Pulmonary artery endothelial cell (primary cell): Measurements from ENCODE around the gene ZC3H8. TPM values are rescaled to one million over a fixed set of nuclear protein-coding genes. Genes with fewer than 3 reads are reported as not detected.

ENCODE experiments used
- DNase-seq: peaks from one replicate; pipeline ENCODE4 v3.0.0-alpha.2; 2011; ENCODE audit warnings: low read depth, low spot score
- total RNA-seq: library from RNA; depleted of rRNA; stranded (reverse); fragments of >200 nt; gene quantifications from 2 replicates; pipeline ENCODE4 v1.2.3, GENCODE V29; 2014

Gene ZC3H8
- total RNA-seq, 1 donor from 2014 or later: 4.2 TPM

DNA sequence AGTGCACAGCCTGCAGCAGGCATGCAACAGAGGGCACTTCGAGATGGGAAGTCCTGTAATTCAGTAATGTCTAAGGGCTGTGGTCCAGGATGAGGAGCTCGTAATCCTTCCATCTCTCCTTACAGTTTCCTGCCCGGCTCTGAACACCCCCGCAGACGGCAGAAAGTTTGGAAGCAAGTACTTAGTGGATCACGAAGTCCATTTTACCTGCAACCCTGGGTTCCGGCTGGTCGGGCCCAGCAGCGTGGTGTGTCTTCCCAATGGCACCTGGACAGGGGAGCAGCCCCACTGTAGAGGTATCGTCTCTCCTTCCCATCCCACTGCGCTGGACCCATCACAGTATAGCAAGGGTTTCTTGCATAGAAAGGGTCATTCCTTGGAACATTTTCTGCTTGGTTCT is 90.0 kb downstream of the ZC3H8 start:
- no peak for DNase-seq

DNA sequence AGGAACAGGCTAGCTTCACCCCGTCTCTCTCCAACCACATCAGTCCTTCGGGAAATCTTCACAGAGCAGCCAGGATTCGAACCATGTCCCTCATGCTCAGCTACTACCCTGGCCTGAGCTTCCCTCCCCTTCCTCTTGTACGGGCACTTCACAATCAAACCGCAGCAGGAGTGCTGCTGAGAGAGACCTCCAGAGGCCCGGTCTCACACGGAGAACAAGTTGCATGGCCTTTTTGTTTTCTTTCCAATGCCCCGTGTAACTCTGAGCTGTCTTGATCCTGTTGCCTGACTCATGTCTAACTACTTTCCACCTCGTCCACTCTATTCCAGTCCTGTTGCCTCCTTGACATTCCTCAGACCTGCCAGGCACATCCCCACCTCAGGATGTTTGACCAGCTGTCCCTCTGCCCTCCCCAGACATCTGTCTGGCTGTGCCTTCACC is 91.3 kb downstream of the ZC3H8 start:
- no peak for DNase-seq

DNA sequence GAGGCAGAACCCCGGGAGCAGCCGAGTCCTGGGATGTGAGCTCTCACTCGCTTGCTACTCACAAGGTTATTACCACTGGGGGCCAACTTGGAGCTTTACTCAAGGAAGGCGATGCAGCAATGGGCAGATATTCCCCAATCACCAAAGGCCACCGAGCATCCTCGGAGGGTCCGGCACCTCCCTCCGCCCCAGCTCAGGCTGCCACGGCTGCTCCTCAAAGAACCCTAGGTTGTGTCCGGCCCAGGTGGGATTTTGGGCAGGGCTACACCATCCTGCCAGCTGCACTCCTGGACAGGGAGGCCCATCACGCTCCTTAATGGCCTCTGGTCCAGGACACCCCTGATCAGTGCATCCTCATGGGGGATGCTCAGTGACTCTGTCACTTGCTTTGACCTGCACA is 91.9 kb downstream of the ZC3H8 start:
- DNase-seq: no peak

DNA sequence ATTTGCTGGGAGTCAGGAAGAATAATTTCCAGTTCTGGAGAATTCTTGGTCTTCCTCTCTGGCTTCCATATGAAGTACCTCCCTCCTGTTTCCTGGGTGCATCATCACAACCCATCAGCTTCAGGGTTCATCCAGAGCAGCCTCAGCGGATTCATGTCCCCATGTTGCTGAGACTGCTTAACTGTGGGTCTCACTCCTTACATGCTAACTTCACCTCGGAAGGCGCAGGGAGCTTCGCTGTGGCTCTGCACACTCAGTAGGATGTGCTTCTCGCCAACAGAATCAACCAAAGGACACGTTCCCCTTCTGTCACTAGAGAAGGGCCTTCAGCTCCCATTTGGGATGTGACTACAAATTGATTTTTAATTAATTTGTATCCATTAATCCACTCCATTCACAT is 92.5 kb downstream of the ZC3H8 start:
- DNase-seq: no peak

Other genes starting within 250 kb of the ZC3H8 start
- 30.2 and 42.8 TPM in 2 replicates for gene TMEM87B, start 199.8 kb downstream of the ZC3H8 start, total RNA-seq
- 2.0 and 4.0 TPM in 2 replicates for gene FBLN7, start 116.7 kb downstream of the ZC3H8 start, total RNA-seq
- 1.8 and 2.7 TPM in 2 replicates for gene ZC3H6, start 20.6 kb upstream of the ZC3H8 start, total RNA-seq
- gene RGPD8, start 178.6 kb upstream of the ZC3H8 start, total RNA-seq: 7.5 and 12.6 TPM in 2 replicates
- 50.5 and 69.3 TPM in 2 replicates for gene TTL, start 227.1 kb upstream of the ZC3H8 start, total RNA-seq